Measurements from ENCODE around the gene SLC2A2.

DNA sequence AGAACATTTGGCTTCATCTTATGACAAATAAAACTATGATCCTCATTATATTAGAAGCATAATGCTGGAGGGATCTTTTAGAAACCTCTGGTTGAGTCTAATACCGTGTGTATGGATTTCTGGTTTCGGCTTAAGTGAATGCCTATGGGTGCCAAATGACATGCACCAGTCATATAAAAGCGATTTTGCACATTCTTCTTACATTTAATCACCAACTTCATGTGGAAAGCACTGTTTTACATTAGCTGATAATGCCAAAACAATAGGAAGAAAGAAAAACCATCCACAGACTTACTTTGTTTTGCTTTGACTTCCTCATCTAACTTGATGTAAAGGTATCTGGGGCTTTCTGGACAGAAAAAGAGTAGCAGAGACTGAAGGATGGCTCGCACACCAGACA, 20.9 kb downstream of the SLC2A2 start:
- TF ChIP-seq HDGF (IDR thresholded peaks at IDR 0.05; ENCODE audit: borderline replicate concordance) = no peak
- TF ChIP-seq SUZ12 (IDR thresholded peaks at IDR 0.05) = no peak
- no peak for TF ChIP-seq SP1 (IDR thresholded peaks at IDR 0.05)
- TF ChIP-seq FOXK2 (IDR thresholded peaks at IDR 0.05) = no peak
- TF ChIP-seq BHLHE40 (IDR thresholded peaks at IDR 0.05; ENCODE audit: borderline replicate concordance) = no peak
- TF ChIP-seq ELF4 (IDR thresholded peaks at IDR 0.05) = no peak
- no peak for TF ChIP-seq CTBP1 (IDR thresholded peaks at IDR 0.05; ENCODE audit: borderline replicate concordance)
- no peak for TF ChIP-seq NFRKB (IDR thresholded peaks at IDR 0.05)
- no peak for TF ChIP-seq TARDBP (IDR thresholded peaks at IDR 0.05)
- no peak for TF ChIP-seq FOXM1 (IDR thresholded peaks at IDR 0.05; ENCODE audit: borderline replicate concordance)
- TF ChIP-seq FOXA1 (IDR thresholded peaks at IDR 0.05) = no peak
- no peak for TF ChIP-seq ZNF384 (IDR thresholded peaks at IDR 0.05)
- no peak for TF ChIP-seq ARNT (IDR thresholded peaks at IDR 0.05)

Measured in HEK293T (cell line).